ENCODE measurements around the gene TENT4A.

Gene TENT4A

DNA sequence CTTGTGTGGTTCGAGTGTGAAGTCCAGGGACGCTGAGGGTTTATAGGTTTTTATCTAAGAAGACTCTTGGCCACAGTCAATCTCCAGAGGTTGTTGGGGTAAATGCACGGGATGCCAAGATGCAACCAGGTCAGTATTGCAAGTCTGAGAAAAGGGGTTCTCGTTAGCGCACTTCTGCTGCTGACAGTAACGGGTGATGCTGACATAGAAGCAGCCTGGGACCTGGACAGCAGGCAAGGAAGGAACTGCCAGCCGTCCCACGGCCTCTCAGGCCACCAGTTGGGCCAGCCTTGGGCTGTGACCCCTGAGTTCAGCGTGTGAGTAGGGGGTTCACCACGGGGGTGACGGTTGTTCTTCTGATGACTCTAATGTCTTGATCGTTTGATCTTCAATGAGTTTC, 39.0 kb downstream of the TENT4A start:
- no peak overlapping the region for H3K4me3 ChIP-seq (ENCODE audit: low read depth, low read length)
- DNase-seq (ENCODE audit: low read depth), result no peak
- no peak for TF ChIP-seq CTCF (IDR thresholded peaks at IDR 0.05; ENCODE audit: insufficient read depth, low read depth, low read length, missing control alignments)

- H3K4me3 ChIP-seq (ENCODE audit: low read depth, low read length), result no peak overlapping the region
- no peak for DNase-seq (ENCODE audit: low read depth)
- no peak for TF ChIP-seq CTCF (IDR thresholded peaks at IDR 0.05; ENCODE audit: insufficient read depth, low read depth, low read length, missing control alignments)
These were observed 39.5 kb downstream of the TENT4A start for GRCh38 chr5:6752782-6753181.

- H3K4me3 ChIP-seq (ENCODE audit: low read depth, low read length), result no peak overlapping the region
- no peak for DNase-seq (ENCODE audit: low read depth)
- TF ChIP-seq CTCF (IDR thresholded peaks at IDR 0.05; ENCODE audit: insufficient read depth, low read depth, low read length, missing control alignments), result no peak
These were observed 40.6 kb downstream of the TENT4A start for GRCh38 chr5:6753851-6754250.

GRCh38 chr5:6754766-6755165, 41.5 kb downstream of the TENT4A start:
- TF ChIP-seq CTCF (IDR thresholded peaks at IDR 0.05; ENCODE audit: insufficient read depth, low read depth, low read length, missing control alignments), result no peak
- no peak overlapping the region for H3K4me3 ChIP-seq (ENCODE audit: low read depth, low read length)
- DNase-seq (ENCODE audit: low read depth), result no peak

GRCh38 chr5:6755519-6755918, 42.3 kb downstream of the TENT4A start:
- DNase-seq (ENCODE audit: low read depth), result no peak
- no peak for TF ChIP-seq CTCF (IDR thresholded peaks at IDR 0.05; ENCODE audit: insufficient read depth, low read depth, low read length, missing control alignments)
- H3K4me3 ChIP-seq (ENCODE audit: low read depth, low read length), result no peak overlapping the region

DNA sequence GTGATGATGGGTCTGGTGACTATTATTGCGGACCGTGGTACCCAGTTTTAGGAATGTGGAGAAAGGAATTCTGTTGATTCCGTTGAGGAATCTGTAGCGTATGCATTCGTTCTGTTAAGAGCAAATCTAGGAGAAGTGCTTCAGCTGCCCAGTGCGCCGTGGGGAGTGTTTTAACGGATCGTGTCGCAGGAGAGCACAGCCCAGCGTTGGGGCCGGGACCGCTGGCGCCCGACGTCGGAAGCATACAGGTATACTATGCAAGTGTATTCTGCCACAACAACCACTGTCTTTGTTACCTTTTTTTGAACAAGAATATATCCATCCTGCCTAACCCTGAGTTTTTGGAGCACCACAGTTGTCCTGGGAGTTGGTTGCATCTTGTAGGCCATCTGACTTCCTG, 42.7 kb downstream of the TENT4A start:
- no peak for TF ChIP-seq CTCF (IDR thresholded peaks at IDR 0.05; ENCODE audit: insufficient read depth, low read depth, low read length, missing control alignments)
- DNase-seq (ENCODE audit: low read depth), result no peak
- H3K4me3 ChIP-seq (ENCODE audit: low read depth, low read length), result no peak overlapping the region

- H3K4me3 ChIP-seq (ENCODE audit: low read depth, low read length), result no peak overlapping the region
- no peak for DNase-seq (ENCODE audit: low read depth)
- no peak for TF ChIP-seq CTCF (IDR thresholded peaks at IDR 0.05; ENCODE audit: insufficient read depth, low read depth, low read length, missing control alignments)
These were observed 44.3 kb downstream of the TENT4A start for GRCh38 chr5:6757414-6757969.

All from GM12865 (cell line).